GM11168 (cell line): Measurements from ENCODE around the gene CTCFL.

Experiments used
- in situ Hi-C: fragments of 300-500 bp; cut with MboI; formaldehyde crosslinking; loops from one replicate; pipeline ENCODE4 v1.12.0; 2022; ENCODE audit warnings: low sequenced_read_pairs; ENCODE audit not compliant: unreplicated experiment

CTCFL gene

GRCh38 chr20:57455386-57455785 is 69.6 kb downstream of the CTCFL start:
- in situ Hi-C loops = no loop called here

GRCh38 chr20:57451795-57452661 is 72.9 kb downstream of the CTCFL start:
- in situ Hi-C loops = no loop called here

- in situ Hi-C loops = no loop called here
Measured at GRCh38 chr20:57451431-57451794, 73.5 kb downstream of the CTCFL start.

GRCh38 chr20:57450931-57451330 is 74.0 kb downstream of the CTCFL start:
- in situ Hi-C loops = no loop called here

GRCh38 chr20:57450419-57450818 is 74.5 kb downstream of the CTCFL start:
- in situ Hi-C loops = no loop called here

- in situ Hi-C loops = no loop called here
Measured at GRCh38 chr20:57449398-57450354, 75.3 kb downstream of the CTCFL start.

GRCh38 chr20:57448764-57449354 is 76.1 kb downstream of the CTCFL start:
- in situ Hi-C loops = no loop called here
